CD4-positive, alpha-beta memory T cell (primary cell): ENCODE measurements around the gene RASA1. TPM values are rescaled to one million over a fixed set of nuclear protein-coding genes. Genes with fewer than 3 reads are reported as not detected.

Source experiments
- CTCF ChIA-PET: fragments of 350-600 bp; sonication (Branson Sonifier 250); formaldehyde crosslinking; loops from one replicate; lab custom pipeline; 2021; ENCODE audit warnings: inconsistent platforms; ENCODE audit not compliant: partially characterized antibody; lab: Charles Lee
- POLR2A ChIA-PET: fragments of 350-600 bp; sonication (Branson Sonifier 250); formaldehyde crosslinking; loops from one replicate; lab custom pipeline; 2021; ENCODE audit not compliant: partially characterized antibody; lab: Charles Lee
- DNase-seq, 5 donors: peaks; one replicate each; pipeline versions ENCODE4 v3.0.0 to v3.0.0-alpha.2; 2020 to 2022; ENCODE audit warnings: mixed read lengths in 1 of 5
- H3K27ac ChIP-seq: one replicate; pipeline ENCODE4 v1.7.0; 2013; ENCODE audit warnings: low read depth, low read length
- H3K27me3 ChIP-seq: 2 replicates; pipeline ENCODE4 v1.7.0; 2013; ENCODE audit warnings: mild to moderate bottlenecking, low read length, moderate library complexity; ENCODE audit not compliant: insufficient read depth
- H3K36me3 ChIP-seq: 2 replicates; pipeline ENCODE4 v1.7.0; 2013; ENCODE audit warnings: mild to moderate bottlenecking, low read length, moderate library complexity; ENCODE audit not compliant: insufficient read depth
- H3K4me1 ChIP-seq: 2 replicates; pipeline ENCODE4 v1.7.0; 2013; ENCODE audit warnings: mild to moderate bottlenecking, low read length, moderate library complexity; ENCODE audit not compliant: insufficient read depth
- H3K4me3 ChIP-seq, 2 donors: one replicate each; pipeline ENCODE4 v1.7.0; 2013; ENCODE audit warnings: low read length in 2 of 2, mild to moderate bottlenecking in 1 of 2
- H3K9me3 ChIP-seq, 2 donors: one replicate each; pipeline ENCODE4 v1.7.0; 2013; ENCODE audit warnings: low read length in 2 of 2, control low read depth in 1 of 2; ENCODE audit not compliant: control insufficient read depth in 1 of 2
- H3K27ac Mint-ChIP-seq, 7 donors: one replicate each; pipeline ENCODE4 v1.8.0; 2020 to 2021; ENCODE audit warnings: mixed read lengths in 7 of 7, mild to moderate bottlenecking in 6 of 7, inconsistent platforms in 3 of 7, moderate library complexity in 3 of 7
- H3K27me3 Mint-ChIP-seq, 2 donors: one replicate each; pipeline ENCODE4 v1.8.0; 2020 to 2021; ENCODE audit warnings: mixed read lengths in 2 of 2
- H3K36me3 Mint-ChIP-seq, 2 donors: one replicate each; pipeline ENCODE4 v1.8.0; 2020 to 2021; ENCODE audit warnings: mixed read lengths in 2 of 2, inconsistent platforms in 1 of 2, mild to moderate bottlenecking in 1 of 2
- H3K4me1 Mint-ChIP-seq, 4 donors: one replicate each; pipeline ENCODE4 v1.8.0; 2020 to 2021; ENCODE audit warnings: mixed read lengths in 4 of 4, mild to moderate bottlenecking in 1 of 4
- H3K4me3 Mint-ChIP-seq, 8 donors: one replicate each; pipeline ENCODE4 v1.8.0; 2020 to 2021; ENCODE audit warnings: mixed read lengths in 8 of 8, mild to moderate bottlenecking in 7 of 8, moderate library complexity in 6 of 8, inconsistent platforms in 3 of 8
- H3K9me3 Mint-ChIP-seq, 8 donors: one replicate each; pipeline ENCODE4 v1.8.0; 2020 to 2021; ENCODE audit warnings: mixed read lengths in 8 of 8, mild to moderate bottlenecking in 5 of 8, inconsistent platforms in 3 of 8, moderate library complexity in 1 of 8
- intact Hi-C: fragments of 100-400 bp; cut with micrococcal nuclease; formaldehyde crosslinking; loops from one replicate; pipeline ENCODE4 v1.15.1; 2023
- polyA plus RNA-seq, 2 donors: library from polyadenylated mRNA; unstranded; fragments of 300-500 nt; fragmentation: Illumina TruSeq; gene quantifications; one replicate each; pipeline ENCODE4 v1.2.3, GENCODE V29; 2021
- total RNA-seq, 2 experiments: library from RNA; stranded (reverse); gene quantifications; one replicate each; pipeline ENCODE4 v1.2.3, GENCODE V29; 2021

The RASA1 gene
- total and polyA plus RNA-seq, 4 experiments from 2014 or later: 3.3 to 32.4 (median 21.4) TPM

- Mint-ChIP-seq H3K9me3 (peaks cover 0 to 1% (median 0%) of the 10 kb centered on the region in 8 donors), H3K4me1 (peaks cover 38 to 70% (median 46%) of the 10 kb centered on the region in 4 donors), H3K4me3 (no peak overlapping the region), H3K27me3 (no peaks in the 10 kb centered on the region), H3K27ac (peak overlapping the region in 5 of 7 donors; percentile 3 to 63 (median 36)), H3K36me3 (peaks cover 71 to 89% of the 10 kb centered on the region in 2 donors)
- ChIA-PET CTCF (interaction anchor here (1.0 to 1.6 kb wide), 4 partner anchors 8 to 523 kb away, joined by 3 read pairs; partner anchors contain the start of gene CCNH), POLR2A (interaction anchor here (1.0 kb wide), 1 partner anchor 9 kb away, joined by 3 read pairs; the partner anchor contains the start of gene CCNH)
- H3K4me3 ChIP-seq: no peak overlapping the region
- H3K4me1 ChIP-seq: peaks cover 51% of the 10 kb centered on the region
- H3K9me3 ChIP-seq: no peaks in the 10 kb centered on the region
- peaks cover 74% of the 10 kb centered on the region for H3K36me3 ChIP-seq
- no peaks in the 10 kb centered on the region for H3K27me3 ChIP-seq
- no peak overlapping the region for H3K27ac ChIP-seq
- intact Hi-C loops: no loop called here
- DNase-seq: peak in 1 of 5 donors; percentile 48
Measured at GRCh38 chr5:87403409-87403808, 135.7 kb downstream of the RASA1 start.

- DNase-seq: no peak
- Mint-ChIP-seq H3K36me3 (peaks cover 75 to 89% of the 10 kb centered on the region in 2 donors), H3K27me3 (no peaks in the 10 kb centered on the region), H3K27ac (peak overlapping the region in 1 of 7 donors; percentile 63), H3K4me3 (no peak overlapping the region), H3K9me3 (peaks cover 0 to 1% (median 0%) of the 10 kb centered on the region in 8 donors), H3K4me1 (peaks cover 41 to 70% (median 51%) of the 10 kb centered on the region in 4 donors)
- CTCF ChIA-PET: interaction anchor here (1.2 kb wide), 1 partner anchor 524 kb away, joined by 3 read pairs; no protein-coding TSS in a partner anchor
- Histone ChIP-seq H3K27ac (no peak overlapping the region), H3K4me1 (peaks cover 56% of the 10 kb centered on the region), H3K36me3 (peaks cover 76% of the 10 kb centered on the region), H3K27me3 (no peaks in the 10 kb centered on the region), H3K9me3 (no peaks in the 10 kb centered on the region), H3K4me3 (no peak overlapping the region)
- intact Hi-C loops: no loop called here
- POLR2A ChIA-PET: interaction anchor here (1.0 kb wide), 1 partner anchor 9 kb away, joined by 3 read pairs; the partner anchor contains the start of gene CCNH
Measured at GRCh38 chr5:87403899-87404298, 136.2 kb downstream of the RASA1 start.

- Mint-ChIP-seq H3K27me3 (no peaks in the 10 kb centered on the region), H3K27ac (peak overlapping the region in 4 of 7 donors; percentile 7 to 82 (median 21)), H3K4me3 (no peak overlapping the region), H3K36me3 (peaks cover 78 to 89% of the 10 kb centered on the region in 2 donors), H3K9me3 (peaks cover 0 to 1% (median 0%) of the 10 kb centered on the region in 8 donors), H3K4me1 (peaks cover 43 to 70% (median 54%) of the 10 kb centered on the region in 4 donors)
- Histone ChIP-seq H3K9me3 (no peaks in the 10 kb centered on the region), H3K4me3 (no peak overlapping the region), H3K36me3 (peaks cover 75% of the 10 kb centered on the region), H3K27ac (no peak overlapping the region), H3K4me1 (peaks cover 57% of the 10 kb centered on the region), H3K27me3 (no peaks in the 10 kb centered on the region)
- DNase-seq: no peak
- intact Hi-C loops: no loop called here
- ChIA-PET POLR2A (interaction anchor here (1.0 kb wide), 2 partner anchors 8 kb away, joined by 3 read pairs; partner anchors contain the start of gene CCNH), CTCF (no interaction called here)
Measured at GRCh38 chr5:87404359-87404758, 136.7 kb downstream of the RASA1 start.

- Histone ChIP-seq H3K36me3 (peaks cover 69% of the 10 kb centered on the region), H3K9me3 (no peaks in the 10 kb centered on the region), H3K4me1 (peaks cover 57% of the 10 kb centered on the region), H3K4me3 (no peak overlapping the region), H3K27me3 (no peaks in the 10 kb centered on the region), H3K27ac (no peak overlapping the region)
- H3K27me3 Mint-ChIP-seq: no peaks in the 10 kb centered on the region
- H3K9me3 Mint-ChIP-seq: peaks cover 0 to 1% (median 0%) of the 10 kb centered on the region in 8 donors
- DNase-seq: no peak
- peaks cover 74 to 83% of the 10 kb centered on the region in 2 donors for H3K36me3 Mint-ChIP-seq
- H3K4me1 Mint-ChIP-seq: peaks cover 46 to 67% (median 51%) of the 10 kb centered on the region in 4 donors
- H3K27ac Mint-ChIP-seq: peak overlapping the region; percentile 52 to 90 (median 74)
- intact Hi-C loops: no loop called here
- ChIA-PET CTCF (no interaction called here), POLR2A (interaction anchor here (1.1 kb wide), 1 partner anchor 136 kb away, joined by 3 read pairs; no protein-coding TSS in a partner anchor)
- H3K4me3 Mint-ChIP-seq: peak overlapping the region in 3 of 8 donors; percentile 3 to 35 (median 19)
Measured at GRCh38 chr5:87405472-87406155, 137.9 kb downstream of the RASA1 start.

GRCh38 chr5:87408204-87408603 lies 140.5 kb downstream of the RASA1 start:
- Mint-ChIP-seq H3K36me3 (peaks cover 59 to 84% of the 10 kb centered on the region in 2 donors), H3K9me3 (peaks cover 0 to 1% (median 0%) of the 10 kb centered on the region in 8 donors), H3K27ac (peak overlapping the region; percentile 72 to 97 (median 92)), H3K4me3 (peak overlapping the region in 7 of 8 donors; percentile 0 to 78 (median 23)), H3K27me3 (no peaks in the 10 kb centered on the region), H3K4me1 (peaks cover 58 to 88% (median 66%) of the 10 kb centered on the region in 4 donors)
- Histone ChIP-seq H3K4me1 (peaks cover 69% of the 10 kb centered on the region), H3K36me3 (peaks cover 52% of the 10 kb centered on the region), H3K27me3 (no peaks in the 10 kb centered on the region), H3K27ac (peak overlapping the region; percentile 51), H3K9me3 (no peaks in the 10 kb centered on the region), H3K4me3 (no peak overlapping the region)
- intact Hi-C loops: no loop called here
- CTCF ChIA-PET: interaction anchor here (1.3 kb wide), 1 partner anchor 8 kb away, joined by 4 read pairs; no protein-coding TSS in a partner anchor
- POLR2A ChIA-PET: no interaction called here
- DNase-seq: peak in 3 of 5 donors; percentile 29 to 39 (median 33)

GRCh38 chr5:87410931-87411330 lies 143.2 kb downstream of the RASA1 start:
- Histone ChIP-seq H3K27me3 (no peaks in the 10 kb centered on the region), H3K4me3 (no peak overlapping the region), H3K9me3 (no peaks in the 10 kb centered on the region), H3K4me1 (peaks cover 62% of the 10 kb centered on the region), H3K27ac (peak overlapping the region; percentile 100), H3K36me3 (peaks cover 27% of the 10 kb centered on the region)
- no peak for DNase-seq
- intact Hi-C loops: loop anchor here (10.0 kb wide), 1 partner anchor 1274 kb away; no protein-coding TSS in a partner anchor
- CTCF ChIA-PET: interaction anchor here (0.9 to 3.4 kb wide), 4 partner anchors 8 to 425 kb away, joined by 3 to 22 read pairs (median 3); no protein-coding TSS in a partner anchor
- Mint-ChIP-seq H3K27me3 (no peaks in the 10 kb centered on the region), H3K4me3 (peak overlapping the region; percentile 69 to 99 (median 91)), H3K36me3 (peaks cover 36 to 58% of the 10 kb centered on the region in 2 donors), H3K9me3 (peaks cover 0 to 1% (median 0%) of the 10 kb centered on the region in 8 donors), H3K27ac (peak overlapping the region; percentile 81 to 98 (median 94)), H3K4me1 (peaks cover 54 to 73% (median 59%) of the 10 kb centered on the region in 4 donors)
- POLR2A ChIA-PET: interaction anchor here (0.8 to 3.0 kb wide), 3 partner anchors 143 to 336 kb away, joined by 3 to 13 read pairs (median 10); partner anchors contain the start of gene RASA1
